SKM-1 treated with dmso at 0.1 percent for 144 hours (cell line): ENCODE measurements around the gene CIBAR2.

ENCODE experiments used
- DNase-seq: peaks from one replicate; lab custom pipeline; 2025; ENCODE audit not compliant: unreplicated experiment; lab: John Stamatoyannopoulos, UW

Gene CIBAR2

GRCh38 chr16:85144026-85144915 is 32.0 kb upstream of the CIBAR2 start:
- no peak for DNase-seq

GRCh38 chr16:85142771-85143211 is 30.5 kb upstream of the CIBAR2 start:
- DNase-seq: no peak

GRCh38 chr16:85142129-85142513 is 29.8 kb upstream of the CIBAR2 start:
- no peak for DNase-seq

GRCh38 chr16:85141491-85142128 is 29.3 kb upstream of the CIBAR2 start:
- no peak for DNase-seq

- no peak for DNase-seq
These were observed 28.3 kb upstream of the CIBAR2 start for GRCh38 chr16:85140455-85141012.

GRCh38 chr16:85139881-85140339 is 27.6 kb upstream of the CIBAR2 start:
- no peak for DNase-seq

- DNase-seq: no peak
These were observed 26.8 kb upstream of the CIBAR2 start for GRCh38 chr16:85138825-85139627.

- DNase-seq: no peak
These were observed 26.0 kb upstream of the CIBAR2 start for GRCh38 chr16:85138073-85138824.

- DNase-seq: no peak
These were observed 25.2 kb upstream of the CIBAR2 start for GRCh38 chr16:85137323-85138072.

GRCh38 chr16:85136702-85137322 is 24.5 kb upstream of the CIBAR2 start:
- no peak for DNase-seq

- peak; percentile 87 for DNase-seq
These were observed 24.0 kb upstream of the CIBAR2 start for GRCh38 chr16:85136213-85136701.

- DNase-seq: no peak
These were observed 22.5 kb upstream of the CIBAR2 start for GRCh38 chr16:85134789-85135142.

- DNase-seq: no peak
These were observed 22.0 kb upstream of the CIBAR2 start for GRCh38 chr16:85134076-85134788.

GRCh38 chr16:85133290-85133599 is 21.0 kb upstream of the CIBAR2 start:
- no peak for DNase-seq

- DNase-seq: no peak
These were observed 20.4 kb upstream of the CIBAR2 start for GRCh38 chr16:85132456-85133289.

- DNase-seq: no peak
These were observed 18.4 kb upstream of the CIBAR2 start for GRCh38 chr16:85130705-85131028.

GRCh38 chr16:85129876-85130704 is 17.8 kb upstream of the CIBAR2 start:
- no peak for DNase-seq
